ENCODE data around the gene RNF126.

DNA sequence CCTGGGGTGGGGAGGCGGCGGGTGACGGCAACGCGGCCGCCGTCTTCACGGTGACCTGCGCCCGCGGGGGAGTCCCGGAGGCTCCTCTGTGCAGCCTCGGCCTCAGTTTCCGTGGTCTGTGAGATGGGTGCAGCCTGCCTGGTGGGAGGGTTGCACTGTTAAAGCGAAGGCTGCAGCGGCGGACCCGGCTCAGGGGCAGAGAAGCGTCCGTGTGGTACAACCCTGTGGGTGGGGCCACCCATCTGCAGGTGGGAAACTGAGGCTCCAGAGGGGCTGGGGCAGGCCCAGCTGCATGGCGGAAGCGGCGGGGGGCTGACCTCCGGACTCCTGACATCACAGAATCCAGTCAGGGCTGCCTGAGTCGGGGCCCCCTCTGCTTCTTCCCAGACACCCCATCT lies 22.9 kb downstream of the RNF126 start:
- TF ChIP-seq, protein P1, sequence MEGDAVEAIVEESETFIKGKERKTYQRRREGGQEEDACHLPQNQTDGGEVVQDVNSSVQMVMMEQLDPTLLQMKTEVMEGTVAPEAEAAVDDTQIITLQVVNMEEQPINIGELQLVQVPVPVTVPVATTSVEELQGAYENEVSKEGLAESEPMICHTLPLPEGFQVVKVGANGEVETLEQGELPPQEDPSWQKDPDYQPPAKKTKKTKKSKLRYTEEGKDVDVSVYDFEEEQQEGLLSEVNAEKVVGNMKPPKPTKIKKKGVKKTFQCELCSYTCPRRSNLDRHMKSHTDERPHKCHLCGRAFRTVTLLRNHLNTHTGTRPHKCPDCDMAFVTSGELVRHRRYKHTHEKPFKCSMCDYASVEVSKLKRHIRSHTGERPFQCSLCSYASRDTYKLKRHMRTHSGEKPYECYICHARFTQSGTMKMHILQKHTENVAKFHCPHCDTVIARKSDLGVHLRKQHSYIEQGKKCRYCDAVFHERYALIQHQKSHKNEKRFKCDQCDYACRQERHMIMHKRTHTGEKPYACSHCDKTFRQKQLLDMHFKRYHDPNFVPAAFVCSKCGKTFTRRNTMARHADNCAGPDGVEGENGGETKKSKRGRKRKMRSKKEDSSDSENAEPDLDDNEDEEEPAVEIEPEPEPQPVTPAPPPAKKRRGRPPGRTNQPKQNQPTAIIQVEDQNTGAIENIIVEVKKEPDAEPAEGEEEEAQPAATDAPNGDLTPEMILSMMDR (IDR thresholded peaks at IDR 0.05), result no peak
- TF ChIP-seq POLR2AphosphoS5 (IDR thresholded peaks at IDR 0.05; ENCODE audit: insufficient read depth in 1 of 2, low read depth in 1 of 2) (no peak), POLR2A (IDR thresholded peaks at IDR 0.05) (no peak)
